GM21825 (cell line): ENCODE measurements around the gene BTBD7.

Experiments used
- ATAC-seq: cut with Tn5 transposase; IDR thresholded peaks from one replicate; pipeline ENCODE4 v1.9.1; 2021; ENCODE audit warnings: mild to moderate bottlenecking, moderate library complexity; ENCODE audit not compliant: unreplicated experiment

Gene BTBD7

GRCh38 chr14:93200553-93200952 is 132.3 kb downstream of the BTBD7 start:
- no peak for ATAC-seq

GRCh38 chr14:93199031-93199430 is 133.8 kb downstream of the BTBD7 start:
- ATAC-seq: no peak

- no peak for ATAC-seq
Observed at GRCh38 chr14:93195316-93195999, 137.4 kb downstream of the BTBD7 start.
